GM23338 (cell line): Measurements from ENCODE around the gene ARPC4. TPM values are rescaled to one million over a fixed set of nuclear protein-coding genes. Genes with fewer than 3 reads are reported as not detected.

ENCODE experiments used
- ATAC-seq: fragments of 200-7000 bp; cut with Tn5 transposase; 3 replicates; pipeline ENCODE4 v1.9.1; 2020
- DNase-seq: peaks from one replicate; pipeline ENCODE4 v3.0.0-alpha.2; 2015; ENCODE audit warnings: low spot score
- H2AFZ ChIP-seq: fragments of 200-600 bp; sonication (generic); 2 replicates; pipeline ENCODE4 v1.8.0; 2016; ENCODE audit warnings: antibody characterized with exemption, mild to moderate bottlenecking, moderate library complexity
- H3F3A ChIP-seq: fragments of 200-600 bp; sonication (generic); replicated peaks from 2 replicates; pipeline ENCODE4 v1.8.0; 2017; ENCODE audit warnings: antibody characterized with exemption, mixed run types, low read depth
- H3K27ac ChIP-seq: fragments of 200-600 bp; sonication (generic); 2 replicates; pipeline ENCODE4 v1.6.1; 2016; ENCODE audit warnings: low read depth
- H3K27me3 ChIP-seq: fragments of 200-600 bp; sonication (generic); 2 replicates; pipeline ENCODE4 v1.8.0; 2016; ENCODE audit warnings: mild to moderate bottlenecking, mixed run types, moderate library complexity; ENCODE audit not compliant: insufficient read depth
- H3K36me3 ChIP-seq: fragments of 200-600 bp; sonication (generic); 2 replicates; pipeline ENCODE4 v1.8.0; 2016; ENCODE audit warnings: mild to moderate bottlenecking; ENCODE audit not compliant: insufficient read depth
- H3K4me1 ChIP-seq: fragments of 200-600 bp; sonication (generic); 2 replicates; pipeline ENCODE4 v1.8.0; 2016; ENCODE audit warnings: mild to moderate bottlenecking, moderate library complexity; ENCODE audit not compliant: insufficient read depth
- H3K4me2 ChIP-seq: fragments of 200-600 bp; sonication (generic); 2 replicates; pipeline ENCODE4 v1.7.1; 2017; ENCODE audit warnings: mixed run types
- H3K4me3 ChIP-seq: fragments of 200-600 bp; sonication (generic); 2 replicates; pipeline ENCODE4 v1.6.1; 2016; ENCODE audit warnings: mixed run types
- H3K79me2 ChIP-seq: fragments of 200-600 bp; sonication (generic); replicated peaks from 2 replicates; pipeline ENCODE4 v1.8.0; 2017; ENCODE audit warnings: mild to moderate bottlenecking; ENCODE audit not compliant: insufficient read depth
- H3K9me2 ChIP-seq: fragments of 200-600 bp; sonication (generic); 2 replicates; pipeline ENCODE4 v1.8.0; 2017; ENCODE audit not compliant: insufficient read depth
- H4K20me1 ChIP-seq: fragments of 200-600 bp; sonication (generic); replicated peaks from 2 replicates; pipeline ENCODE4 v1.8.0; 2017; ENCODE audit warnings: mild to moderate bottlenecking; ENCODE audit not compliant: insufficient read depth
- H3K27ac Mint-ChIP-seq: 2 replicates; pipeline ENCODE4 v1.8.0; 2020; ENCODE audit warnings: inconsistent platforms, mild to moderate bottlenecking, moderate library complexity, mixed read lengths
- H3K27me3 Mint-ChIP-seq: 3 replicates; pipeline ENCODE4 v1.8.0; 2022; ENCODE audit warnings: low read depth, mild to moderate bottlenecking, moderate library complexity, mixed read lengths, inconsistent platforms; ENCODE audit not compliant: insufficient read depth, poor library complexity
- H3K36me3 Mint-ChIP-seq: 3 replicates; pipeline ENCODE4 v1.8.0; 2021; ENCODE audit warnings: low read depth, mild to moderate bottlenecking, inconsistent platforms, moderate library complexity, mixed read lengths
- H3K4me1 Mint-ChIP-seq: 3 replicates; pipeline ENCODE4 v1.8.0; 2020; ENCODE audit warnings: mild to moderate bottlenecking, inconsistent platforms, mixed read lengths
- H3K4me3 Mint-ChIP-seq: 3 replicates; pipeline ENCODE4 v1.8.0; 2021; ENCODE audit warnings: moderate library complexity, mild to moderate bottlenecking, inconsistent platforms, mixed read lengths
- H3K9me3 Mint-ChIP-seq: 3 replicates; pipeline ENCODE4 v1.8.0; 2020; ENCODE audit warnings: moderate library complexity, mild to moderate bottlenecking, inconsistent platforms, mixed read lengths
- CREB1 ChIP-seq: fragments of 250-450 bp; sonication (Bioruptor Pico); IDR thresholded peaks from 2 replicates; pipeline ENCODE4 v1.5.0; 2020; ENCODE audit warnings: low read depth, mild to moderate bottlenecking, moderate library complexity
- EZH2 ChIP-seq: fragments of 200-600 bp; sonication (generic); IDR thresholded peaks from one replicate; pipeline ENCODE4 v1.8.0; 2017; ENCODE audit warnings: antibody characterized with exemption, mild to moderate bottlenecking, low read depth; ENCODE audit not compliant: unreplicated experiment
- EZH2phosphoT487 ChIP-seq: fragments of 200-600 bp; sonication (generic); IDR thresholded peaks from one replicate; pipeline ENCODE4 v1.8.1; 2018; ENCODE audit warnings: antibody characterized with exemption; ENCODE audit not compliant: unreplicated experiment
- JUNB ChIP-seq: IDR thresholded peaks from one replicate; pipeline ENCODE4 v1.6.1; 2016; ENCODE audit warnings: antibody characterized with exemption; ENCODE audit not compliant: unreplicated experiment
- POLR2AphosphoS5 ChIP-seq: IDR thresholded peaks from 2 replicates; pipeline ENCODE4 v1.6.1; 2016; ENCODE audit warnings: antibody characterized with exemption, low read depth
- STAT1 ChIP-seq: IDR thresholded peaks from one replicate; pipeline ENCODE4 v1.6.1; 2016; ENCODE audit warnings: antibody characterized with exemption; ENCODE audit not compliant: unreplicated experiment
- ZNF114 ChIP-seq: fragments of 250-450 bp; sonication (Bioruptor Pico); IDR thresholded peaks from 2 replicates; pipeline ENCODE4 v1.5.0; 2020; ENCODE audit warnings: mild to moderate bottlenecking, moderate library complexity
- ZNF331 ChIP-seq: fragments of 250-450 bp; sonication (Bioruptor Pico); IDR thresholded peaks from 2 replicates; pipeline ENCODE4 v1.5.0; 2020; ENCODE audit warnings: low read depth, mild to moderate bottlenecking, moderate library complexity
- polyA plus RNA-seq: library from polyadenylated mRNA; unstranded; fragments of >200 nt; fragmentation: Nextera tagmentation; extraction: Ambion mirVana; gene quantifications from 2 replicates; pipeline ENCODE4 v1.2.1, GENCODE V29; 2016
- total RNA-seq: library from RNA; depleted of rRNA; stranded (reverse); fragments of >200 nt; shearing (Covaris generic); gene quantifications from 2 replicates; pipeline ENCODE4 v1.2.3, GENCODE V29; 2014
- TF ChIP-seq, protein P1 (sequence below): IDR thresholded peaks from 2 replicates; pipeline ENCODE4 v1.6.1; 2016; ENCODE audit warnings: antibody characterized with exemption
- TF ChIP-seq, protein P2 (sequence below): fragments of 250-450 bp; sonication (Bioruptor Pico); IDR thresholded peaks from 2 replicates; pipeline ENCODE4 v1.5.0; 2020; ENCODE audit warnings: mild to moderate bottlenecking, moderate library complexity
- TF ChIP-seq, protein P3 (sequence below), 2 experiments: fragments of 200-600 bp in 1 of 2; sonication (generic) in 1 of 2; conservative IDR thresholded peaks; 2 replicates each; pipeline versions ENCODE4 v1.5.1 to v1.6.1; 2016 to 2017; ENCODE audit warnings: antibody characterized with exemption in 2 of 2, low read depth in 2 of 2, mild to moderate bottlenecking in 2 of 2, moderate library complexity in 1 of 2

ARPC4 gene
- total and polyA plus RNA-seq, 2 experiments from 2014 or later: 71.9 to 176 TPM

DNA sequence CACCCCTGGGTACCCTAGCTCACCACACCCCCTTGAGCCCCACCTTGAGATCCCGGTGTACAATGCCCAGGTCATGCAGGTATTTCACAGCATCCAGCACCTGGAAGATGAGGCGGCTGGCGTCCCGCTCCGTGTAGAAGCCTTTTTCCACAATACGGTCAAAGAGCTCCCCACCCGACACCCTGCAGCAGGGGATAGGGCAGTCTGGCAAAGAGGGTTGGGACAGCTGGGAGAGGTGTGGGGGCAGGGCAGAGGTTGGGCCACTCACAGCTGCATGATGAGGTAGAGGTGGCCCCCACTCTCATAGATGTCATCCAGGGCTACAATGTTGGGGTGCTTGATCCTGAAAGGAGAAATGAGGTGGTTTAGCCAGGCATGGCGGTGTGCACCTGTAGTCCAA is 30.0 kb upstream of the ARPC4 start:
- peaks cover 22% of the 10 kb centered on the region for H3K27me3 Mint-ChIP-seq
- peak; percentile 53 for ATAC-seq

More for the DNA sequence above, 30.0 kb upstream of the ARPC4 start:
- no peaks in the 10 kb centered on the region for H3K4me1 ChIP-seq
- Mint-ChIP-seq H3K27ac (no peak overlapping the region), H3K4me1 (peaks cover 11% of the 10 kb centered on the region; the same call in 1 of the 3 replicates), H3K36me3 (peaks cover 19% of the 10 kb centered on the region), H3K4me3 (no peak overlapping the region), H3K9me3 (no peaks in the 10 kb centered on the region)
- H3K4me2 ChIP-seq: no peak overlapping the region
- no peak for DNase-seq
- H3F3A ChIP-seq: no peaks in the 10 kb centered on the region
- H3K36me3 ChIP-seq: no peaks in the 10 kb centered on the region; the same call in 1 of the 2 replicates
- no peak overlapping the region for H3K4me3 ChIP-seq
- TF ChIP-seq, protein P1, sequence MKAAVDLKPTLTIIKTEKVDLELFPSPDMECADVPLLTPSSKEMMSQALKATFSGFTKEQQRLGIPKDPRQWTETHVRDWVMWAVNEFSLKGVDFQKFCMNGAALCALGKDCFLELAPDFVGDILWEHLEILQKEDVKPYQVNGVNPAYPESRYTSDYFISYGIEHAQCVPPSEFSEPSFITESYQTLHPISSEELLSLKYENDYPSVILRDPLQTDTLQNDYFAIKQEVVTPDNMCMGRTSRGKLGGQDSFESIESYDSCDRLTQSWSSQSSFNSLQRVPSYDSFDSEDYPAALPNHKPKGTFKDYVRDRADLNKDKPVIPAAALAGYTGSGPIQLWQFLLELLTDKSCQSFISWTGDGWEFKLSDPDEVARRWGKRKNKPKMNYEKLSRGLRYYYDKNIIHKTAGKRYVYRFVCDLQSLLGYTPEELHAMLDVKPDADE: no peak
- TF ChIP-seq JUNB (no peak), POLR2AphosphoS5 (no peak), ZNF114 (CRISPR knock-in tag) (no peak), CREB1 (CRISPR knock-in tag) (no peak), STAT1 (no peak), EZH2 (no peak), ZNF331 (CRISPR knock-in tag) (no peak), EZH2phosphoT487 (no peak)
- TF ChIP-seq, protein P2, sequence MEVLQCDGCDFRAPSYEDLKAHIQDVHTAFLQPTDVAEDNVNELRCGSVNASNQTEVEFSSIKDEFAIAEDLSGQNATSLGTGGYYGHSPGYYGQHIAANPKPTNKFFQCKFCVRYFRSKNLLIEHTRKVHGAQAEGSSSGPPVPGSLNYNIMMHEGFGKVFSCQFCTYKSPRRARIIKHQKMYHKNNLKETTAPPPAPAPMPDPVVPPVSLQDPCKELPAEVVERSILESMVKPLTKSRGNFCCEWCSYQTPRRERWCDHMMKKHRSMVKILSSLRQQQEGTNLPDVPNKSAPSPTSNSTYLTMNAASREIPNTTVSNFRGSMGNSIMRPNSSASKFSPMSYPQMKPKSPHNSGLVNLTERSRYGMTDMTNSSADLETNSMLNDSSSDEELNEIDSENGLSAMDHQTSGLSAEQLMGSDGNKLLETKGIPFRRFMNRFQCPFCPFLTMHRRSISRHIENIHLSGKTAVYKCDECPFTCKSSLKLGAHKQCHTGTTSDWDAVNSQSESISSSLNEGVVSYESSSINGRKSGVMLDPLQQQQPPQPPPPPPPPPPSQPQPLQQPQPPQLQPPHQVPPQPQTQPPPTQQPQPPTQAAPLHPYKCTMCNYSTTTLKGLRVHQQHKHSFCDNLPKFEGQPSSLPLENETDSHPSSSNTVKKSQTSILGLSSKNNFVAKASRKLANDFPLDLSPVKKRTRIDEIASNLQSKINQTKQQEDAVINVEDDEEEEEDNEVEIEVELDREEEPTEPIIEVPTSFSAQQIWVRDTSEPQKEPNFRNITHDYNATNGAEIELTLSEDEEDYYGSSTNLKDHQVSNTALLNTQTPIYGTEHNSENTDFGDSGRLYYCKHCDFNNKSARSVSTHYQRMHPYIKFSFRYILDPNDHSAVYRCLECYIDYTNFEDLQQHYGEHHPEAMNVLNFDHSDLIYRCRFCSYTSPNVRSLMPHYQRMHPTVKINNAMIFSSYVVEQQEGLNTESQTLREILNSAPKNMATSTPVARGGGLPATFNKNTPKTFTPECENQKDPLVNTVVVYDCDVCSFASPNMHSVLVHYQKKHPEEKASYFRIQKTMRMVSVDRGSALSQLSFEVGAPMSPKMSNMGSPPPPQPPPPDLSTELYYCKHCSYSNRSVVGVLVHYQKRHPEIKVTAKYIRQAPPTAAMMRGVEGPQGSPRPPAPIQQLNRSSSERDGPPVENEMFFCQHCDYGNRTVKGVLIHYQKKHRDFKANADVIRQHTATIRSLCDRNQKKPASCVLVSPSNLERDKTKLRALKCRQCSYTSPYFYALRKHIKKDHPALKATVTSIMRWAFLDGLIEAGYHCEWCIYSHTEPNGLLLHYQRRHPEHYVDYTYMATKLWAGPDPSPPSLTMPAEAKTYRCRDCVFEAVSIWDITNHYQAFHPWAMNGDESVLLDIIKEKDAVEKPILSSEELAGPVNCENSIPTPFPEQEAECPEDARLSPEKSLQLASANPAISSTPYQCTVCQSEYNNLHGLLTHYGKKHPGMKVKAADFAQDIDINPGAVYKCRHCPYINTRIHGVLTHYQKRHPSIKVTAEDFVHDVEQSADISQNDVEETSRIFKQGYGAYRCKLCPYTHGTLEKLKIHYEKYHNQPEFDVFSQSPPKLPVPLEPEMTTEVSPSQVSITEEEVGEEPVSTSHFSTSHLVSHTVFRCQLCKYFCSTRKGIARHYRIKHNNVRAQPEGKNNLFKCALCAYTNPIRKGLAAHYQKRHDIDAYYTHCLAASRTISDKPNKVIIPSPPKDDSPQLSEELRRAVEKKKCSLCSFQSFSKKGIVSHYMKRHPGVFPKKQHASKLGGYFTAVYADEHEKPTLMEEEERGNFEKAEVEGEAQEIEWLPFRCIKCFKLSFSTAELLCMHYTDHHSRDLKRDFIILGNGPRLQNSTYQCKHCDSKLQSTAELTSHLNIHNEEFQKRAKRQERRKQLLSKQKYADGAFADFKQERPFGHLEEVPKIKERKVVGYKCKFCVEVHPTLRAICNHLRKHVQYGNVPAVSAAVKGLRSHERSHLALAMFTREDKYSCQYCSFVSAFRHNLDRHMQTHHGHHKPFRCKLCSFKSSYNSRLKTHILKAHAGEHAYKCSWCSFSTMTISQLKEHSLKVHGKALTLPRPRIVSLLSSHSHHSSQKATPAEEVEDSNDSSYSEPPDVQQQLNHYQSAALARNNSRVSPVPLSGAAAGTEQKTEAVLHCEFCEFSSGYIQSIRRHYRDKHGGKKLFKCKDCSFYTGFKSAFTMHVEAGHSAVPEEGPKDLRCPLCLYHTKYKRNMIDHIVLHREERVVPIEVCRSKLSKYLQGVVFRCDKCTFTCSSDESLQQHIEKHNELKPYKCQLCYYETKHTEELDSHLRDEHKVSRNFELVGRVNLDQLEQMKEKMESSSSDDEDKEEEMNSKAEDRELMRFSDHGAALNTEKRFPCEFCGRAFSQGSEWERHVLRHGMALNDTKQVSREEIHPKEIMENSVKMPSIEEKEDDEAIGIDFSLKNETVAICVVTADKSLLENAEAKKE (CRISPR knock-in tag): no peak
- TF ChIP-seq, protein P3, sequence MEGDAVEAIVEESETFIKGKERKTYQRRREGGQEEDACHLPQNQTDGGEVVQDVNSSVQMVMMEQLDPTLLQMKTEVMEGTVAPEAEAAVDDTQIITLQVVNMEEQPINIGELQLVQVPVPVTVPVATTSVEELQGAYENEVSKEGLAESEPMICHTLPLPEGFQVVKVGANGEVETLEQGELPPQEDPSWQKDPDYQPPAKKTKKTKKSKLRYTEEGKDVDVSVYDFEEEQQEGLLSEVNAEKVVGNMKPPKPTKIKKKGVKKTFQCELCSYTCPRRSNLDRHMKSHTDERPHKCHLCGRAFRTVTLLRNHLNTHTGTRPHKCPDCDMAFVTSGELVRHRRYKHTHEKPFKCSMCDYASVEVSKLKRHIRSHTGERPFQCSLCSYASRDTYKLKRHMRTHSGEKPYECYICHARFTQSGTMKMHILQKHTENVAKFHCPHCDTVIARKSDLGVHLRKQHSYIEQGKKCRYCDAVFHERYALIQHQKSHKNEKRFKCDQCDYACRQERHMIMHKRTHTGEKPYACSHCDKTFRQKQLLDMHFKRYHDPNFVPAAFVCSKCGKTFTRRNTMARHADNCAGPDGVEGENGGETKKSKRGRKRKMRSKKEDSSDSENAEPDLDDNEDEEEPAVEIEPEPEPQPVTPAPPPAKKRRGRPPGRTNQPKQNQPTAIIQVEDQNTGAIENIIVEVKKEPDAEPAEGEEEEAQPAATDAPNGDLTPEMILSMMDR (conservative IDR thresholded peaks at IDR 0.05; ENCODE audit: low read depth in 2 of 2): no peak
- H3K27me3 ChIP-seq: peaks cover 15% of the 10 kb centered on the region; the same call in 1 of the 2 replicates
- no peaks in the 10 kb centered on the region; the same call in 1 of the 2 replicates for H4K20me1 ChIP-seq
- H3K79me2 ChIP-seq: no peaks in the 10 kb centered on the region
- H3K9me2 ChIP-seq: no peaks in the 10 kb centered on the region
- no peak overlapping the region for H3K27ac ChIP-seq
- no peak overlapping the region for H2AFZ ChIP-seq
